ENCODE data around the gene URGCP.

The URGCP gene

DNA sequence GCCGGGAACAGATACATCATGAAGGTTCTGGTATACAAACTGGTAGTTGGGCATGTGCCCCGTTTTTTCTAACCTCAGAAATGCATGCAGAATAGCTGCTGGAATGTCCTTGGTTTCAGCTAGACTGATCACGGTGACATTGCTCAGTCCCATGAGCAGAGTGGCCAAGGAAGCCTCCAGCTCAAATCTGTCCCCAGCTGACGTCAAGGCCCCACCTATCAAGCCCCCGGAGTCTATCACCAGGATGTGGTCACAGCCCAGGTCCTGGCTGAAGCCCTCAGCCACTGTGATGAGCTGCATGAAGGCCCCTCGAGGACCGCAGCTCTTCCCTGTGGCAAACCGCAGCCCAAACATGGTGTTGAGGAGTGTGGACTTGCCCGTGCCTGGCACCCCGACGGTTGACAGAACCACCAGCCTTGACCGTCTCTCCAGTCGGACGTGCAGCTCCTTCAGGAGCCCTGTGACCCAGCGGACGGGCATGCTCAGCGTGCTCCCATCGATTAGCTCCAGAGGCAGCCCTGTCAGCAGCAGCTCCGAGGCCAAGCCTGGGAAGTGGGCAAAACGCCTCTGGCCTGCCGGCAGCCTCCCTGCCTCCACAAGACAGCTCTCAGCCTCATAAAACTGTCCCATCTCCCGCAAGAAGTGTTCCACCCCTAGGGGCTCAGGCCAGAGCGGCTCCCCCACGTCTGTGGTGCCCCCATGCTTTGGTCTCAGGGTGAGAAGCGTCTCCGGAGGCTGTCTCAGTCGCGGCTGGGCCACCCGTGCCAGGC lies 29.2 kb downstream of the URGCP start:
- no peak overlapping the region for H3K4me3 ChIP-seq (replicated peaks; ENCODE audit: low read depth, low read length)
- H3K27me3 ChIP-seq (replicated peaks; ENCODE audit: control insufficient read depth, insufficient read depth, low read length), result no peaks in the 10 kb centered on the region
- peak; percentile 42 for DNase-seq (ENCODE audit: extremely low read depth, insufficient read length)
- no peak for TF ChIP-seq CTCF (IDR thresholded peaks at IDR 0.05; ENCODE audit: insufficient read depth, low read length, poor library complexity, severe bottlenecking)
- peaks cover 23% of the 10 kb centered on the region for H3K36me3 ChIP-seq (ENCODE audit: control insufficient read depth, insufficient read depth, low read length)

GRCh38 chr7:43876241-43876640 lies 30.2 kb downstream of the URGCP start:
- DNase-seq (ENCODE audit: extremely low read depth, insufficient read length), result peak; percentile 25
- no peak overlapping the region for H3K4me3 ChIP-seq (replicated peaks; ENCODE audit: low read depth, low read length)
- peaks cover 23% of the 10 kb centered on the region for H3K36me3 ChIP-seq (ENCODE audit: control insufficient read depth, insufficient read depth, low read length)
- TF ChIP-seq CTCF (IDR thresholded peaks at IDR 0.05; ENCODE audit: insufficient read depth, low read length, poor library complexity, severe bottlenecking), result no peak
- no peaks in the 10 kb centered on the region for H3K27me3 ChIP-seq (replicated peaks; ENCODE audit: control insufficient read depth, insufficient read depth, low read length)

- no peak overlapping the region for H3K4me3 ChIP-seq (replicated peaks; ENCODE audit: low read depth, low read length)
- DNase-seq (ENCODE audit: extremely low read depth, insufficient read length), result no peak
These were observed 33.1 kb downstream of the URGCP start for GRCh38 chr7:43873300-43873699.

DNA sequence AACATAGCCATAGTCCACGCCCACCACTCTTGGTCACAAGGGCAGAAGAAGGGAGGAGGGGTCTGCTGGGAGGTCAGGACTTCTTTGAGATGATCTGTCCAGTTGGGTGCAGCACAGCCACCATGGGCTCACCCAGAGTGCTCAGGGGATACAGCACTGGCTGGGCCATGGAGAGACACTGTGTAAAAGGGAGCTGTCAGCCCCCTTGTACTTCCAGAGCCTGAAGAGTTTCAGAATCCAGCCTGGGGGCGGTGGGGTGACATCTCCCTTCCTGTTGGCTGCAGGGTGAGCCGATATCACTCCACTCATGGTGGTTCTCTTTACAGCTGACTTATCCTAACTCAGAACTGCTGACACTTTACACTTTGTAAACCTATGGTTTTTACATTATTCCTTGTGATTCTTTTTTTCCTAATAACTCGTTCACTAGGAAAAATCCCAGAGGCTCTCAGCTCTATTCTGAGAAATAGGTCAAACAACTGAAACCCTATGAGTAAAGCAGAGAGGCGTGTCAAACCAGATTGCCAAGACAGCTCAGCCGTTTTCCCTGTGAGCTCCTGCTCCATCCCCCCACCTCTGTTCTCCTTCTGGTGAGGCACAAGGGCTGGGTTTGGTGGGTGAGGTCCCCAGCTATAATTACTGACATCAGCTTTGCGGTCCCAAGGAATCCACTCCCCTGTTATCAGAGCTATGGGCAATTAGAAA lies 33.8 kb downstream of the URGCP start:
- DNase-seq (ENCODE audit: extremely low read depth, insufficient read length), result no peak
- H3K4me3 ChIP-seq (replicated peaks; ENCODE audit: low read depth, low read length), result no peak overlapping the region
- no peaks in the 10 kb centered on the region for H3K27me3 ChIP-seq (replicated peaks; ENCODE audit: control insufficient read depth, insufficient read depth, low read length)
- peaks cover 13% of the 10 kb centered on the region for H3K36me3 ChIP-seq (ENCODE audit: control insufficient read depth, insufficient read depth, low read length)
- no peak for TF ChIP-seq CTCF (IDR thresholded peaks at IDR 0.05; ENCODE audit: insufficient read depth, low read length, poor library complexity, severe bottlenecking)

More at GRCh38 chr7:43873300-43873699, 33.1 kb downstream of the URGCP start:
- no peak for TF ChIP-seq CTCF (IDR thresholded peaks at IDR 0.05; ENCODE audit: insufficient read depth, low read length, poor library complexity, severe bottlenecking)
- Histone ChIP-seq H3K36me3 (ENCODE audit: control insufficient read depth, insufficient read depth, low read length) (peaks cover 16% of the 10 kb centered on the region), H3K27me3 (replicated peaks; ENCODE audit: control insufficient read depth, insufficient read depth, low read length) (no peaks in the 10 kb centered on the region)

DNA sequence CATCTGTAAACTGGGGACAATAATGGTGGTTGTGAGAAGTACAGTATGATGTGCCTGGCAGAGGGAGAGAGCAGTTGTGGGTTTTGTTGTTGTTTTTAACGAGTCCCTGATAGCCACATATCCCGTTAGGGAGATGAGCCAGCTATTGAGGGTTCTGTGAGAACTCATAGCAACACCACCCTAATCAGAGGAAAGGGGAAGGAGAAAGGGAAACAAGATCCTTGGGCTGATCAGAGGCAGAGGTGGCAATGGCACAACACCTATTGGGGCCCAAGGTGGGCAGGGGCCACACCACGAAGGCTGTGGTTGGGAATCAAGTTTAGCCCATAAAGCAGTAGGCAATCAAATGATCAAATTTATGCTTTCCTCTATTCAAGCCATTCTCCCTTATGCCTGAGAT lies 35.3 kb downstream of the URGCP start:
- H3K27me3 ChIP-seq (replicated peaks; ENCODE audit: control insufficient read depth, insufficient read depth, low read length), result no peaks in the 10 kb centered on the region
- TF ChIP-seq CTCF (IDR thresholded peaks at IDR 0.05; ENCODE audit: insufficient read depth, low read length, poor library complexity, severe bottlenecking), result no peak
- no peak for DNase-seq (ENCODE audit: extremely low read depth, insufficient read length)
- peaks cover 8% of the 10 kb centered on the region for H3K36me3 ChIP-seq (ENCODE audit: control insufficient read depth, insufficient read depth, low read length)
- H3K4me3 ChIP-seq (replicated peaks; ENCODE audit: low read depth, low read length), result no peak overlapping the region

Measured in GM06990 (cell line).